HG02973 (cell line): ENCODE data around the gene CEP162.
A peak's percentile ranks its signal among the peaks of the same experiment; 100 is the strongest.
"Not testable (repeated sequence)": the region's sequence is repeated elsewhere in the genome, so short reads cannot be mapped to it uniquely, and the experiment has no call there.

ENCODE experiments used
- ATAC-seq: cut with Tn5 transposase; IDR thresholded peaks from one replicate; pipeline ENCODE4 v1.9.1; 2021; ENCODE audit warnings: moderate library complexity; ENCODE audit not compliant: unreplicated experiment

CEP162 gene

GRCh38 chr6:84227434-84228197 lies at the start of gene CEP162:
Gene CEP162, minus strand, starts transcription at chr6:84227643. Its CDS starts 1,250 bp downstream, at chr6:84226393.
- peak; percentile 97 for ATAC-seq

- ATAC-seq, result no peak
Measured at GRCh38 chr6:84274856-84275255, 47.4 kb upstream of the CEP162 start.

- ATAC-seq, result no peak
Measured at GRCh38 chr6:84273048-84273809, 45.8 kb upstream of the CEP162 start.

- ATAC-seq, result no peak
Measured at GRCh38 chr6:84272298-84272697, 44.9 kb upstream of the CEP162 start.

- no peak for ATAC-seq
Measured at GRCh38 chr6:84271061-84271716, 43.7 kb upstream of the CEP162 start.

GRCh38 chr6:84269947-84270733 lies 42.7 kb upstream of the CEP162 start:
- no peak for ATAC-seq

GRCh38 chr6:84268781-84269180 lies 41.3 kb upstream of the CEP162 start:
- ATAC-seq, result no peak

GRCh38 chr6:84263557-84263956 lies 36.1 kb upstream of the CEP162 start:
- ATAC-seq, result no peak

GRCh38 chr6:84260926-84261325 lies 33.5 kb upstream of the CEP162 start:
- no peak for ATAC-seq

- no peak for ATAC-seq
Measured at GRCh38 chr6:84260196-84260595, 32.8 kb upstream of the CEP162 start.

- no peak for ATAC-seq
Measured at GRCh38 chr6:84258866-84259265, 31.4 kb upstream of the CEP162 start.

GRCh38 chr6:84258268-84258667 lies 30.8 kb upstream of the CEP162 start:
- no peak for ATAC-seq

- no peak for ATAC-seq
Measured at GRCh38 chr6:84255641-84256040, 28.2 kb upstream of the CEP162 start.

GRCh38 chr6:84253380-84253779 lies 25.9 kb upstream of the CEP162 start:
- ATAC-seq, result no peak

GRCh38 chr6:84251891-84252539 lies 24.6 kb upstream of the CEP162 start:
- ATAC-seq, result no peak

GRCh38 chr6:84249724-84250123 lies 22.3 kb upstream of the CEP162 start:
- ATAC-seq, result no peak

- ATAC-seq, result not testable (repeated sequence)
Measured at GRCh38 chr6:84244416-84245081, 17.1 kb upstream of the CEP162 start.

- no peak for ATAC-seq
Measured at GRCh38 chr6:84243240-84243639, 15.8 kb upstream of the CEP162 start.

- ATAC-seq, result no peak
Measured at GRCh38 chr6:84242265-84242664, 14.8 kb upstream of the CEP162 start.

GRCh38 chr6:84228198-84228543 lies 728 bp upstream of the CEP162 start:
- ATAC-seq, result no peak
